KBM-7 (cell line): ENCODE results near the gene GAL.
"Not testable (repeated sequence)": the region's sequence is repeated elsewhere in the genome, so short reads cannot be mapped to it uniquely, and the experiment has no call there.

Source experiments
- DNase-seq: peaks from one replicate; pipeline ENCODE4 v3.0.0-alpha.2; 2015
- in situ Hi-C: fragments of 300-500 bp; cut with MboI; formaldehyde crosslinking; loops from 2 replicates; pipeline ENCODE4 v1.14.3; 2020; ENCODE audit warnings: low sequenced_read_pairs, low pct_unique_long_range_greater_than_20kb, mixed read lengths

Gene GAL

GRCh38 chr11:68684385-68685356 lies at the start of gene GAL:
Gene GAL, plus strand, starts transcription at chr11:68684544. Its CDS starts 380 bp downstream, at chr11:68684924.
- in situ Hi-C loops, result no loop called here
- DNase-seq, result no peak

GRCh38 chr11:68634606-68635005 lies 49.7 kb upstream of the GAL start:
- in situ Hi-C loops, DNase-seq: not testable (repeated sequence)

- in situ Hi-C loops, DNase-seq: not testable (repeated sequence)
These were observed 49.2 kb upstream of the GAL start for GRCh38 chr11:68635172-68635571.

GRCh38 chr11:68635883-68636282 lies 48.5 kb upstream of the GAL start:
- in situ Hi-C loops, DNase-seq: not testable (repeated sequence)

- in situ Hi-C loops, DNase-seq: not testable (repeated sequence)
These were observed 45.0 kb upstream of the GAL start for GRCh38 chr11:68639322-68639721.

GRCh38 chr11:68641880-68642279 lies 42.5 kb upstream of the GAL start:
- in situ Hi-C loops, result no loop called here
- no peak for DNase-seq

- DNase-seq, result no peak
These were observed 40.8 kb upstream of the GAL start for GRCh38 chr11:68643585-68643984.

GRCh38 chr11:68646832-68647231 lies 37.5 kb upstream of the GAL start:
- in situ Hi-C loops, result no loop called here
- DNase-seq, result no peak

More at GRCh38 chr11:68643585-68643984, 40.8 kb upstream of the GAL start:
- in situ Hi-C loops, result no loop called here

- no peak for DNase-seq
- in situ Hi-C loops, result no loop called here
These were observed 34.3 kb upstream of the GAL start for GRCh38 chr11:68649851-68650555.

GRCh38 chr11:68650801-68651200 lies 33.5 kb upstream of the GAL start:
- no peak for DNase-seq
- in situ Hi-C loops, result no loop called here

- peak; percentile 3 for DNase-seq
- in situ Hi-C loops, result no loop called here
These were observed 32.9 kb upstream of the GAL start for GRCh38 chr11:68651208-68651984.

- no peak for DNase-seq
- in situ Hi-C loops, result no loop called here
These were observed 32.2 kb upstream of the GAL start for GRCh38 chr11:68651985-68652682.

- no peak for DNase-seq
- in situ Hi-C loops, result no loop called here
These were observed 31.6 kb upstream of the GAL start for GRCh38 chr11:68652683-68653156.

GRCh38 chr11:68653486-68654430 lies 30.6 kb upstream of the GAL start:
- in situ Hi-C loops, result no loop called here
- no peak for DNase-seq

GRCh38 chr11:68654978-68655377 lies 29.4 kb upstream of the GAL start:
- in situ Hi-C loops, result no loop called here
- DNase-seq, result no peak

GRCh38 chr11:68655406-68655805 lies 28.9 kb upstream of the GAL start:
- no peak for DNase-seq
- in situ Hi-C loops, result no loop called here

GRCh38 chr11:68655806-68656205 lies 28.5 kb upstream of the GAL start:
- DNase-seq, result no peak
- in situ Hi-C loops, result no loop called here
